Measurements from ENCODE around the gene TNNT2.

Gene TNNT2

GRCh38 chr1:201400852-201401230 lies 23.4 kb upstream of the TNNT2 start:
- no peak for DNase-seq

DNA sequence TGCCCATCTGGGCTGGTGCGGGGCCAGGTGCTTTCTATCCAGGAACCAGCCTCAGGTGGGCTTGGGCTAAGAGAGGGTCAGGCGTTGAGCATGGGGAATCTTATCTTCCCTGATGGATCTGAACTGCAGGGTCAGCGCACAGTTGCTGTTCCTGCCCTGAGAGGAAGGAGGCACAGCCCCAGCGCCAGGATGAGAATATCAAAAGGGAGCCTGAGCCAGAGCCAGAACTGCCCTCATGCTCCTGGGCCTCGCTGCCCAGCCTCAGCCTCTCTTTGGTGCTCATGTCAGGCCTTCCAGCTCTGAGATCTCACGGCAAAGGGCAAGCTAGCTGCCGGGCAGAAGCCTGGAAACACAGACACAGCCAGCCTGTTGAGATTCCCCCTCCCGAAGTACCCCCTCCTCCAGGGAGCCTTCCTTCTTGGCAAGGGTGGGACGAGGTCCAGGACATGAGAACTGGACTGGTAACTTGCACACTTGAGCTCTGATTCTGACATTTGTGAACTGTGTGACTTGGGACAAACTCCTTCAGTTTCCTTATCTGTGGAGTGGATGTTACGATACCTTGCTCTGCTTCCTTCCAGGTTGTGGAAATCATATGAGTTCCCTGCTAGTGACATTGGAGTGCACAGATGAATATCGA lies 22.9 kb upstream of the TNNT2 start:
- DNase-seq: peak; percentile 47

GRCh38 chr1:201399352-201400126 lies 22.1 kb upstream of the TNNT2 start:
- DNase-seq: peak; percentile 57

DNA sequence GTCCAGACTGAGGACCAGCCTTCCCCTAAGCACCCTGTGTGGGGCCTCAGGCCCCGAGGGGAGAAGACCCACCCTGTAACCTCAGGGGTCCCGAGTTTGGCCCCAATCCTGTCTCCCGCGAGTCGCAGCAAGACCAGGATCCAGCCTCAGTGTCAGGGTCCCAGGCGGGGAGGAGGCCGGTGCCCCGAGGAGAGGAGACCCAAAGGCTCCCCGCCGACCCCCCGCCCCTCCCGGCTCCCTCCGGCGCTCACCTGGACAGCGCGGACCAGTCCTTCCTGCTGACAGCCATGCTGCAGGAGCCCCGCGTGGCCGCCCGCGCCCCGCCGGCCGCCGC lies 21.5 kb upstream of the TNNT2 start, which contains the start of gene LAD1:
LAD1 (minus strand) TSS at position 307 of the 334 bp plus-strand sequence; CDS start at position 289, 18 bp downstream.
- DNase-seq: no peak

DNA sequence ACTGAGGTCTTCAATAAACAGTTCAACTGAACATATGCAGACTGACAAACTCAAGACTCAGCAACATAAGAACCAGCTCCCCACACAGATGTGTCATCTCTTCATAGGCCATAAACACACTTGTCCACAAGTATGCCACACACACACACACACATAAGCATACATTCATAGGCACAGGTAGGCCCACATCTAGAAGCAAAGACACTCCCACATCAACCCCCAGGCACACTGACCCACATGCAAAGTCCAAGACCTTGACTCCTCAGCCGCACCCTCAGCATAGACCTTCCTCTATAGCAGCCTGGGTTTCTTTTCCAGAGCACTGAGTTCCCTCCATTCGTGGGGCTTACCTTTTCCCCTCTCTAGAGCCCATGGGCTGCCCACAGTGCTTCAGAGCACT lies 20.2 kb upstream of the TNNT2 start:
- DNase-seq: no peak

DNA sequence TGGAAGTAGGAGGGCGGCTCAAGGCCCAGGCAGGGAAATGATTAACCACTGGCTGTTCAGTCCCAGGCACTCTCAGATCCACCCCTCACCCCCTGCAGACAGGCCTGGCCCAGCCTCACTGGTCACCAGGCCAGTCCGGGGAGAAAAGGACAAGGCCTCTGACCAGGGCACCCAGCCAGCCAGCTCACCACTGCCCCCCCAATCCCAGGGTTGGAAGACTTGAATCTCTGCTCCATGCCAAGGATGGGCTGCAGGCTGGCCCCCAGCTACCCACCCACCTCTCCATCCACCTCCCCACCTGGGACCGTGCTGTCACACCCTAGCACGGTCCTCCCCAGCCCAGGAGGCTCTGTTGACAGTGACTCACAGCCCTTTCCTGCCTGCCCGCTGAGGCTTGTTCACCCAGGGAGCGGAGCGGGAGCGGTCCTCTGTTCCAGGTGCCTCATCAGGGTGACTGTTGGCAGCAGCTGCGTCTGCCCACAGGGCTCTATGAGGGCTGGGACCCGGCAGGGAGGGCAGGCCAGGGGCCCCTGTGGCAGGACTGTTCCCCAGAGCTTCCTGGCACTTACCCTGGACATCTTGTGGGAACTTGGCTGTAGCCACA lies 19.5 kb upstream of the TNNT2 start:
- DNase-seq: no peak

- no peak for DNase-seq
These were observed 18.5 kb upstream of the TNNT2 start for GRCh38 chr1:201395936-201396335.

DNA sequence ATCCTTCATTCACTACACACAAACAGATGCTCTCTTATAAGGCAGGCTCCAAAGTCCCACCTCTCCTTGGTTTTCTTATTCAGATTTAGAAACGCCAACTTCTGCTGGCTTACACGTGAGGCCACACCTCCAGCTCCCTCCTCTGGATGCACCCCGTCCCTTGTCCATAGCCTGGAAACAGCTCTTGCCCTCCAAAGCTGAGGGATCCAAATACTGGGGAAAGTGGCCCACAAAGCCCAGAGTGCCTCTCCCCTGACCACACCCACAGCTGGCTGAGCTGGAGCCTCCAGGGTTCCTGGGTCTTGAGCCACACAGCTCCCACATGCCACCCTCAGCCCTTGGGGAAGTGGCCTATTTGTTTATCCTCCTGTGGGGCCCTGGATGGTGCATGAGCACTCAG lies 17.1 kb upstream of the TNNT2 start:
- no peak for DNase-seq

GRCh38 chr1:201393076-201393475 lies 15.6 kb upstream of the TNNT2 start:
- no peak for DNase-seq

DNA sequence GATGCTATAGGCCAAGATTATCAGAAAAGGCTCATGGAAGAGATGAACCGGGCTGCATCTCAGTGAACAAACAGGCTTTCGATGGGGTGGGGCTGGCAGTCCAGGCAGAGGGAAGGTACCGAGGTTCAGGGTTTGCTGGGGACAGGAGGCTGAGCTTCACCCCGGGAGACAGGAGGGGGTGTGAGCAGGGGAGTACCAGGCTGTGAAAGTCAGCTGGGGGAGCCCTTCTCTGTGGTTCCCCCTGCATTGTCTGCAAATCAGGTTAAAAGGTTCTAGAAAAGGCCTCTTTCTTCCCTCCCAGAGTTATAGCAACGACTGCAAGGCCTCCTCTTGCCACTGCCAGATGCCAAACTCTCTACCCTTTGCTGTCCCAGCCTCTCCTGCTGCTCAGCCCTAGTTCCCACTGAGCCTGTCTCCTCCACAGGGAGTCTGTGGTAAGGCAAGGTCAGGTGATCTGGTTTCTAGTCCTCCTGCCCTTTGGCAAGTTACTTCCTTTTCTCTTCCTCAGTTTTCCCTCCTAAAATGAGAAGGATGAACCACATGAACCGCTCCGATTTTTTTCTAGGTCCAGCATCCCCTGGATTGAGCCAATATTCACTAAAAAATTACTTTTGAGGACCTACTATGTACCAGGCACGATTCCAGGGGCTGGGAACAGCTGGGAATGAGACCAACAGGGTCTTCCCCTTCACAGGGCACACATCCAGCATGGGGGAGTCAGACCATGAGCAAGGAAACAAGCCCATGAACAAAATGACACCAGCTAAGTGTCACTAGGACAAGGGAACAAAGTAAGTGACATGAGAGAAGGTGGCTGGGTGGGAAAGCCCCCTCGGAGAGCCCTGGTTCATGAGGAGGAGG lies 14.4 kb upstream of the TNNT2 start:
- peak; percentile 51 for DNase-seq

- no peak for DNase-seq
These were observed 13.7 kb upstream of the TNNT2 start for GRCh38 chr1:201391225-201391624.

DNA sequence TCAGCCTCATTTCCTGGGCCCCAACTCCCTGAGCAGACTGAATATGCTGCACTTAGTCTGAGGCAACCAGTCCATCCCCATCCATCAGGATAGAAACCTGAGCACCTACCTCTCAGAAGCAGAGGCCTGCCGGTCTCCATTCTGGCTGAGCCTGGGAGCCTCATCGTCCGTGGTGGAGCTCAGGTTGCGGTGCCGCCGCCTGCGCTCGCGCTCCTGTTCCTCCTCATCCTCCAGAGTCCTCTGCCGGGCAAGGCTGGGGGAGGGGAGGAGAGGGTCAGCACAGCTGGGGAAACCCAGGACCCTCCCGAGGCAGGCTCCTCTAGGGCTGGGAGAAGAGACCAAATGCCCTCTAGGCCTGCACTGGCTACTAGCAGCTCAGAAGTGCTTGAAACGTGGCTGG lies 11.6 kb upstream of the TNNT2 start:
- no peak for DNase-seq

DNA sequence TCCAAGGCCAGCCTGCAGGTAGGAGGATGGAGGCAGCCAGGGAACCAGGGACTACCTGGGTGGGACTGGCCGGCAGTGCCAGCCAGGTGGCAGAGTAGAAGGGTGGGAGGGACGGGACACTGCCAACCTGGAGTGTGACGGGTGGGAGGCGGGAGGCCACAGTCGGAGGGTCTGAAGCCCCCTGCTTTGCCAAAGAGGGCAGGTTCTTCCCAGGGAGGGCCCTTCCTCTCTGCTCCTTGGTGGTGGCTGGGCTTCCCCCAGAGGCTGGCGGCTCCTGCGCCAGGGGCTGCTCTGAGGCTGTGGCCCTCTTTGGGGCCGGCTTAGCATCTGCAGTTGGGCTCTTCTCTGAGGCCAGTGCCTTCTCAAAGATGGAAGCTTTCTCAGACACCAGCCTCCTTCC lies 8.7 kb upstream of the TNNT2 start:
- no peak for DNase-seq

DNA sequence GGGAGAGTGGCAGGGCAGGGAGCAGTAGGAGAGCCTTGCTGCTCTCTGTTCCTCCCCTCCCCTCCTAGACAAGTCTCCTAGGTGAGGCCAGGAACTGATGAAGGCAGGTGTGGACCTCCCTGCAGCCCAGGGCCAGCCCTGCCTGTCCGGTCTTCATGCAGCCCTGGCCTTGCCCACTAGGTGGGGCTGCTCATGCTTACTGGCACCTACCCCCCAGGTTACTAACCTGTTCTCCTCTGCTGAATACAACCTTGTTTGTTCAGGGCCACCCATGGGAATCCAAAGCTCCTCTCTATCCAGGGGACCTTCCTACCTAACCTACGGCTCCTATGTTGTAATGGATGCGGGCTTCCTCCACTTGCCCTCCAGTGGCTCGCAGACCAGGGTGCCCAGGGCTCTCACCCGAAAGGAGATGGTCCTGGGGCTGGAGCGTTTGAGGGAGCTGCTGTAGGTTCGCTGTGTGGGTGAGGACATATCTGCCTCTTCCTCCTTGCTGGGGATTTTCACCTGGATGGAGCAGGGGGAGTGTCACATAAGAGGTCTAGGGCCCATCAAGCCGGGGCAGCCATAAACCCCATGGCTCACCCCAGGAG lies 7.9 kb upstream of the TNNT2 start:
- DNase-seq: peak; percentile 42

- DNase-seq: peak; percentile 94
These were observed 6.9 kb upstream of the TNNT2 start for GRCh38 chr1:201384406-201384782.

GRCh38 chr1:201383647-201384405 lies 6.3 kb upstream of the TNNT2 start:
- peak; percentile 99 for DNase-seq

DNA sequence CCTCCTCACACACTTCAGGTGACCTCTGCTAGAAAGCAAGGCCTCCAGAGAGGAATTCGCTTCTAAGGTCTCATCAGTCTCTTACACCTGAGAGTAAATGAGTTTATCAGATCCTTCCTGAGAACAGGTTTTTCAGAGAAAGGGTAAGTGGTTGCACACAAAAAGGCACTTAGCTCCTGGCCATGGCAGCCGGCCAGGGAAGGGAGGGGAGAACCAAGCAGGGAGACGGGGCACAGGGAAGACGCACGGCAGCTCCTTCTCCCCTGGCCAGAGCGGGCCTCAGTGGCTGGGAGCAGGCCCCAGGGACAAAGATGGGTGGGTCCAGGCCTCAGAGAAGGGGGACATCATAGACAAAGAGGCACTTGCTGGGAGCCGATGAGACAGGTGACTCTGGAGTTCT lies 3.6 kb upstream of the TNNT2 start:
- peak; percentile 49 for DNase-seq

GRCh38 chr1:201379733-201380242 lies 2.3 kb upstream of the TNNT2 start:
- no peak for DNase-seq

DNA sequence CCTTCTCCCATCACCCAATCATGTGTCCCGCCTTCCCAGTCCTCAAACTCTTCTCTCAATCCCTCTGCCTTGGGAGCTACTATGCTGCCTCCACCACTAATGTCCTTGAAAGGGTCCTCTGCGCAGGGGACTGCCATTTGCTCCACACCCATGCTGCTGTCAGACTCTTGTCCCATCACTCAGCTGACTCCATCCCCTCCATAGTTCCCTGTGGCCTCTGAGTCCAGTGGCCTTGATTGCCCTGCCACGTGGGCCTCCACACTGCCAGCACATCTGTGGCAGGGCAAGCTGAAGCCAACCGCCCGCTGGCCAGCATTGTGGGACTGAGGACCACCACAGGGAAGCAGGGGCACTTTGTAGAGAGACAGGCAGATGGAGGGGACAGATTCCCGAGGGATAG lies 1.3 kb upstream of the TNNT2 start:
- no peak for DNase-seq

DNA sequence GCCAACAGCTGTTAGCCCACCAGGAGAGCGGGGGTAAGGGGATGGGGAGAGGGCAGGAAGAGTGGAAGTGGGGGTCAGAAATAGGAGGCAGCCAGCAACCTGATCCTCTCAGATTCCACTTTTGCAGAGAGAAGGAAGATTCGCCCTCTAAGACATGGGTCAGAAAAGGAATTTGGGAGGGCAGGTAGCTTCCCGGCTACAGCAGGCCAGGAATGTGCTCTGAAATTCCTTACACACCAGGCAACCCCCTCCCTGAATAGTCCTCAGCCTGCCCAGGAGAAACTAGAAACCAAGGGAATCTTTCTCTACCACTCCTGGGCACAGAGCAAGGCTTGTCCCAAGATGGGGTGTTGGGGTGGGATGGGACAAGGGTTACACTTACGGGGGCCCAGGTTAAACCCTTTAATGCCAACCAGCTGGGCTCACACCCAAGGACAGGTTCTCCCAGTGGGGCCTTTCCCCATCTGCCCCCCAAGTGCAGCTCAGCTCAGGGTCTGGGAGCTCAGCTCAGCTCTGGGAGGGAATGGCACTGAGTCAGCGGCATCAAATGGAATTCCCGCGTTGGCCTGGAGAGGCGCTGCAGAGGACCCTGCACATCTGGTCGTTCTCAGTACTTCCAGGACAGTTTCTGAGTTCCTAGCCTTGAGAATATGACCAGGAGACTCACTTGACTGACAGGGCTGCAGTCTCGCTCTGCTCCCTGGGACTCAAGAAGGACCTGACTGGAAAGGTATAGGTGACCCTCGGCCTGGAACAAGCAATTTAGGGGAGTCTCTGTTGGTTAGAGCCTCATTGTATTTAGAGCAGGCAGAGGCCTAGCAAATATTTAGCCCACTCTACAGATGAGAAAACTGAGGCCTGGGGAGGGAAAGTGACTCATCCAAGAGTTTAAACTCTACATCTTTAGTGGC lies 761 bp downstream of the TNNT2 start:
- peak; percentile 41 for DNase-seq

GRCh38 chr1:201376107-201376463 lies 1.4 kb downstream of the TNNT2 start:
- no peak for DNase-seq

All from NCI-H2171 treated with DMSO at 0.1 percent for 48 hours (cell line).